Activated effector memory CD4-positive, alpha-beta T cell treated with Interleukin-2 at 50 U/mL for 16 hours (primary cell): Measurements from ENCODE around the gene FKBP11.
A peak's percentile ranks its signal among the peaks of the same experiment; 100 is the strongest.
"Not testable (repeated sequence)": the region's sequence is repeated elsewhere in the genome, so short reads cannot be mapped to it uniquely, and the experiment has no call there.

Source experiments
- DNase-seq: peaks from one replicate; pipeline ENCODE4 v3.0.0-alpha.2; 2020

FKBP11 gene

GRCh38 chr12:48954841-48955501 is 29.7 kb upstream of the FKBP11 start:
- no peak for DNase-seq

DNA sequence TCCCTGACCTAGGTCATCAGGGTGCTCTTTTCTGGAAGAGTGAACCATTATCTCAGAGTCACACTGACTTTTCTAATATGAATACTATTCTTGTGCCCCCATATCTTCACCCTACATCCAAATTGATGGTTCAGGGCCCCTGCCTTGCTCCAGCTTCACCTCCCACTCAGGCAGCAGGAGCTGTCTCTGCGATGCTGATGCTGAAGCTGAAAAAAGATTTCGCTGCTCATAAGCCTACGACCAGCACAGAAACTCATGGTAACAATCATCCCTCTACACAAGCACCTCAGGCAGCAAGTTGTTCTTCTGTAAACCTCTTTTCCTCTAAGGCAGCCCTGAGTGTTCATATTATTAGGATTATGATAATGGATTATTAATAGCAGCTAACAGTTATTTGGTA is 28.8 kb upstream of the FKBP11 start:
- DNase-seq, result no peak

DNA sequence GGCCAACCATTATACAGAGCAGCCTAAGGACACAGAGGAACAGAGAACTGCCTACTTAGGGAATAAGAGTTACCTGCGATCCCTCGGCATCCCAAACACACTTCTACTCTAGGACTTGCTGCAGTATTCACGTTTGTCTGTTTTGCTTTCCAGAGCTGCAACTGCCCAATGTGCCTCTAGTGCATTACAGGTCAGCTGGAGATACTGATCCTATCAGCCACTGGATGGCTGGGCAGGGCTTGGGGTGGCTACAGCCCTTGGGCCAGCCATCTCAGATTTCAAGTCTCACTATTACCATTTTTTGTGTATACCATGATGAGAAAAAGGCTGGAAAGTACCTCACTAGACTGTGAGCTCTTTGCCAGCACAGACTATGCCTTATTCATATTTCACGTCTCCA is 27.4 kb upstream of the FKBP11 start:
- no peak for DNase-seq

DNA sequence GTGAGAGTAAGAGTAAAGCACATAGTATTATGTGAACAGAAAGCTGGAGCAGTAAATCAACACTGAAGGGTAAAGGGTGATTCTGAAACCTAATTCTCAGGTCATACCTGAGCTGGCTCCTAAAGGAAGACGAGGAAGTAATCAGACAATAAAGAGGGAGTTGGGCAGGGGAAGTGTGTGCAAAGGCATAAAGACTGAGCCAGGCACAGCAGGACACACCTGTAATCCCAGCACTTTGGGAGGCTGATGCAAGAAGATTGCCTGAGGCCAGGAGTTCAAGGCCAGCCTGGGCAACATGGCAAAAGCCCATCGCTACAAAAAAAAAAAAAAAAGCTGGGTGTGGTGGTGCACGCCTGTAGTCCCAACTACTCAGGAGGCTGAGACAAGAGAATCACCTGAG is 22.4 kb upstream of the FKBP11 start:
- DNase-seq, result no peak

DNA sequence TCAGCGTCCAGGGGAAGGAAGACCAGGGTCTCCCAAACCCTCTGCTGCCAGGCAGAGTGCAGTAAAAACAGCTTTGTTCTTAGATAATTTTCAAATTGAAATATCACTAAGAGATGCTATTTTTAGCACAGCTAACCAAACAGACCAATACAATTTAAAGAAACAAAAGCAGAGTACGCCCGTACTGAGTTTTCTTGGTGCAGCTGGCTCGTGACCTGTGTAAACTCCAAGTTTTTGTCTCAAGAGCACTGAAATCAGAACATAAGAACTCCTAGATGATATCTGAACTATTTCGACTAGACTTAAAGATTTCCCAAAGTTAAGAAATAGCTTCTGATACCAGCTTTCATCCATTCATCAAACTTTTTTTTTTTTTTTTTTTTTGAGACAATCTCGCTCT is 21.7 kb upstream of the FKBP11 start:
- DNase-seq, result no peak

DNA sequence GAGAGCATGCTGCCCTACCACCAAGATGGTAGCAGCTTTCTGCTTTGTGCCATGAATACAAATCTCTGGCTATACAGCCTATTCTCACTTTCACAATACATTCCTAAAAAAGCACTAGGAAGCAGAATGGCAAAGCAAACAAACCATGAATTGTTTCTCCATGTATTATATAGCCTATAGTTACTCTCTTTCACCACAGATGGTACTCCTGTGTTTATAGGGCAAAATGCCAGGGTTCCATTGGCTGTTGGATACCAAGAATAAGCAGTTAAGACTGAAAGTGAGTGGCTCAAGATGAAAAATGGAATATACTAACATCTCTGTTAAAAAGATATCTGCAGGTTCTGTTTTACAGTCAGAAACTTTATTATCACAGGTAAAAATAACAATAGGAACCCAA is 20.9 kb upstream of the FKBP11 start:
- no peak for DNase-seq

- no peak for DNase-seq
Observed at GRCh38 chr12:48943221-48943620, 17.9 kb upstream of the FKBP11 start.

- DNase-seq, result no peak
Observed at GRCh38 chr12:48940181-48940580, 14.9 kb upstream of the FKBP11 start.

DNA sequence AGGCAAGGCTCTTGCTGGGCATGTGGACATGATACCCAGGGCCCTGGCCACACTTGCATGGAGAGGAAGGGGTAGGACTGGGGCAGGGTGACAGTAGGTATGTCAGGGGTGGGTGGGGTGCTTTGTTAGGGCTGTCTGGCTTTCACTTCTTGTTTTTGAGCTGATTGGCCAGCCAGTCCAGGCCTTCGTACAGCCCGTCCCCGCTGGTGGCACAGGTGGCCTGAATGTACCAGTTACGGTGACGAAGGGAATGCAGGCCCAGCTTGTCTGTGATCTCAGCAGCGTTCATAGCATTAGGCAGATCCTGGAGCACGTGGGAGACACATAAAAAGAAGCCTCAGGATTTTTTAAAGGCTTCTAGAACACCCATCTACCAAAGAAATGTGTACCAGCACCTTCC is 13.5 kb upstream of the FKBP11 start:
- DNase-seq, result no peak

GRCh38 chr12:48937170-48937569 is 11.9 kb upstream of the FKBP11 start:
- DNase-seq, result no peak

GRCh38 chr12:48936379-48936979 is 11.2 kb upstream of the FKBP11 start:
- DNase-seq, result peak; percentile 67

- no peak for DNase-seq
Observed at GRCh38 chr12:48934312-48934706, 9.0 kb upstream of the FKBP11 start.

DNA sequence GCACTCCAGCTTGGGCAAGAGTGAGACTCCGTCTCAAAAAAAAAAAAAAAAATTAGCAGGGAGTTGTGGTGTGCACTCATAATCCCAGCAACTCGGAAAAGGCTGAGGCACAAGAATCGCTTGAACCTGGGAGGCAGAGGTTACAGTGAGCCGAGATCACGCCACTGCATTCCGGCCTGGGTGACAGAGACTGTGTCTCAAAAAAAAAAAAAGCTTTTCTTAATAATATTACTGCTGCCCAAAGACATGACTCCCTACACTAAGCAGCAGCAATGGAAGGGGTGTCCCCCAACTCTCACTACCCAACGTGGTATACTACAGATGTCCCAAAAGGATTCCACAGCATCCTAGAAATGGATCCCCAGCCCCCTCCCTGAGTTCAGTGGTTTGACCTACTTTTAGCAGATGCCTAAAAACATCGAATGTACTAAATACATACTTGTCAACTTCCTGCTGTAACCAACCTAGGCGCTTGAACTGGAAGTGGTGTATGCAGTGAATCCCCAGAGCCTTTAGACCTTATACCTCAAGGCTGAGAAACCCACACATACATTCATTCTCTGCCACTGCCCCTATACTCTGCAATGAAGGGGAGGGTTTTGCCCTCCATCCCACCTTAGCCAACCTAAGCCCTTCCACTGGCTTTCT is 8.5 kb upstream of the FKBP11 start:
- peak; percentile 28 for DNase-seq

DNA sequence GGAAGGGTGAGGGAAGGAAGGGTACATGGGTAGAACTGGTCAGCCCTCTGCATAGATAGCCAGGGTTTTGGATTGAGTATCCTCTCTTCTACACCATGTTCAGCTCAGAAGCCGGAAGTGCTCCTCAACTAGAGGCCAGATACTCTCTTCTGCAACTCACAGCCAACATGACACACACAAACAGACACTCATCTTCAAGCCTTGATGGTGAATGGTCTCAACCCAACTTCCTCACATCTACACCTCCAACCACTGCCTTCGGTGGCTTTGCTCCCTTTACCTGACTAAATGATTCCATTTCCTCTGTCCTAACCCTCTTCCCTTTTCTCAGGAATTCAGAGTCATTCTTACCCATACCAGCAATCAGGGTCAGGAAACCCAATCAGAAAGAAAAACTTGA is 7.6 kb upstream of the FKBP11 start:
- no peak for DNase-seq

- no peak for DNase-seq
Observed at GRCh38 chr12:48930475-48930874, 5.2 kb upstream of the FKBP11 start.

DNA sequence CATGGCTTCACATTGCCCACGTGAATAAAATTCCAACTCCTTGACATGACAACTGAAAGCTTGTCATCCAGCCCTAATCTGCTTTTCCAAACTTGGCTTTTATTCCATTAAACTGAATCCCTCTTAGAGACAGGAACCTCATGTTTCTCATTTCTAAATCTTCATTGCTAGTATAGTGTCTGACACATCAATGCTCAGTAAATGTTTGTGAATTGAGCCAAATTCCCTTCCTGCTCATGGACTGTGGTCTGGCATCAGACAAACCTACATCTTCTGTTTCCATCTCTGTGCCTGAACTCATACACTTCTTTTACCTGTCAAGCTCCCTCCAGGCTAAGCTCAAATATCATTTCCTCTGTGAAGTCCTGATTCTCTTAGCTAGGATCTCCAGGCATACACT is 4.3 kb upstream of the FKBP11 start:
- DNase-seq, result no peak

DNA sequence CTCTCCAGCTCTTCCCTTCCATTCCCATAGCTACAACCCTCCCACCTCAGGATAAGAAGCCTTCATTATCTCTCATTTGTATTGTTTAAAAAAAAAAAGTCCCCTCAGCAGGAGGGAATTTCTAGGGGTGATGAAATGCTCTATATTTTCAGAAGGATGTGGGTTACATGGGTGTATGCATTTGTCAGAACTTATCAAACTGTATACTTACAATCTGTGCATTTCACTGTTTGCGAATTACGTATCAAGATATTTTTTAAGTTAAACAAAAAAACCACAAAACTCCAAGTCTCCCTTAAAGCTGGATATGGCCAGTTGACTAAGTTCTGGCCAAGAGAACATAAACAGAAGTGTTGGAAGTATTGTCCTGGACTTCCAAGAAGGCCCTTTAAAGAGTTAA is 2.0 kb upstream of the FKBP11 start:
- no peak for DNase-seq

DNA sequence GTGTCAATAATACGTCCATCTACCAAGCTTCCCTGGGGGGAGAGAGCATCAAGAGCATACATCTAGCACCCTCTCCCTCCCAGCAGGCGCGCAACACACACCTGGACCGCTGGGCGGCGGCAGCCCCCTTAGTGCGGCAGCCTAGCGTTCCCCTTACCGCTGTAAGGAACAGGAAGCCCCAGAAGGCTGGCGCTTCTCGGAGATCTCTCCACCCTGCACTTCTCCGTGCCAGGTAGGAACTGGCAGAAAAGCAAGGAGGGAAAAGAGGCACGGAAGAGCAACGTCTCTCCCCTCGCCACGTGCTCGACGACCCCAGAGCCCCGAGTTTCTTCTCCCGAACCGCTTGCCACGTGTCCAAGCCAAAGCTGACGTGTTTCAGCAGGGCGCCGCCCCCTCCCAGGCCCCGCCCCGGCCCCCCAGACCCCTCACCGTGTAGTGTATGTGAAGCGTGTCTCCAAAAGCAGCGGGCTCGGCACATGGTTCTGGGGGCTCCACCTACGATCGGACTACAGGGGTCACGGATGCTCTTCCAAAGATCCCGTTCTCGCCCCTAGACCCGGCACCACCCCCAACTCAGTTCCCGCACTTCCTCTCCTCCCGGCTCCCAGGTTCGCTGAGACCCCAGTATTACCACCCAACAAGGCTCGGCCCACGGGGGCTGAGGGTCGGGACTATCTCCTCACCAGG is 532 bp downstream of the FKBP11 start:
- DNase-seq, result peak; percentile 70

DNA sequence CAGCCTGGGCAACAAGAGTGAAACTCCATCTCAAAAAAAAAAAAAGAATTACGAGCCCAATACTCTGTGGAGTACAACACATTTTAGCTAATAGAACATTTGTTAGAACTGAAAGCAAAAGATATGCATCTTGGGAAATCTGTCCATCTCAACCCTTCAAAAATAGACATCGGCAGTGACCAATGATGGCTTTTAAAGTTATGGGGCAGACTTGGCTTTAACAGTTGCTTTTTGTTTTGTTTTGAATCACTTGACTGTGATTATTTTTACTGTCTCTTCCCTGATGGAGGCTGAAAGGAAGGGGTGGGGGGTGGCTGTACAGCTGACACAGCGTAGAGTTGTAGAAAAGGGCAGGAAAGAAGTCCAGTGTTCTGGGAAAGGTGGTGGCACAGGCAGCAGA is 2.2 kb downstream of the FKBP11 start:
- DNase-seq, result no peak

GRCh38 chr12:48917857-48918537 is 7.3 kb downstream of the FKBP11 start:
- peak; percentile 36 for DNase-seq

DNA sequence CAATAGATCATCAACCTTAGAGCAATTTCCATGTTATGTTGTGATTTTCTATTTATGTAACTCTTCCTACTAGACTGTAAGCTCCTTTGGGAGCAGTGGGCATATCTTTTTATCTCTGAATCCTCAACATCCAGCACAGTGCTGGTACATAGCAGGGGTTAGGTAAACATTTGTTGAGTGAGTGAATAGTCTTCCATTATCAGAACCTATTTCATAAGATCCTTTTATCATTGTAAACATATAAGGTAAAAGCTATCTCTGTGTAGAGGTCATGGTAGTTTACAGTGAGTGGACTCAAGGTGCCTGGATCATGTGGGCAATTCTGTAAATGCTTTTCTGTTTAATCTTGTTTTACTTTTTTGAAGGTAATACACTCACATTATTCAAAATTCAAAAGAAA is 15.1 kb downstream of the FKBP11 start:
- DNase-seq, result no peak

DNA sequence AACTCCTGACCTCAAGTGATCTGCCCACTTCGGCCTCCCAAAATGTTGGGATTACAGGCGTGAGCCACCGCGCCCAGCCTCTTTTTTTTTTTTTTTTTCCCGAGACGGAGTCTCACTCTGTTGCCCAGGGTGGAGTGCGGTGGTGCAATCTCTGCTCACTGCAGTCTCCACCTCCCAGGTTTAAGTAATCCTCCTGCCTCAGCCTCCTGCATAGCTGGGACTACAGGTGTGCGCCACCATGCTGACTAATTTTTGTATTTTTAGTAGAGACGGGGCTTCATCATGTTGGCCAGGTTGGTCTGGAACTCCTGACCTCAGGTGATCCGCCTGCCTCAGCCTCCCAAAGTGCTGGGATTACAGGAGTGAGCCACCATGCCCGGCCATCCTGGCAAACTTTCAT is 15.6 kb downstream of the FKBP11 start:
- DNase-seq, result not testable (repeated sequence)

- no peak for DNase-seq
Observed at GRCh38 chr12:48907245-48907644, 18.0 kb downstream of the FKBP11 start.
